ENCODE data around the gene ZNF202.
"Not testable (repeated sequence)": the region's sequence is repeated elsewhere in the genome, so short reads cannot be mapped to it uniquely, and the experiment has no call there.

ZNF202 gene

DNA sequence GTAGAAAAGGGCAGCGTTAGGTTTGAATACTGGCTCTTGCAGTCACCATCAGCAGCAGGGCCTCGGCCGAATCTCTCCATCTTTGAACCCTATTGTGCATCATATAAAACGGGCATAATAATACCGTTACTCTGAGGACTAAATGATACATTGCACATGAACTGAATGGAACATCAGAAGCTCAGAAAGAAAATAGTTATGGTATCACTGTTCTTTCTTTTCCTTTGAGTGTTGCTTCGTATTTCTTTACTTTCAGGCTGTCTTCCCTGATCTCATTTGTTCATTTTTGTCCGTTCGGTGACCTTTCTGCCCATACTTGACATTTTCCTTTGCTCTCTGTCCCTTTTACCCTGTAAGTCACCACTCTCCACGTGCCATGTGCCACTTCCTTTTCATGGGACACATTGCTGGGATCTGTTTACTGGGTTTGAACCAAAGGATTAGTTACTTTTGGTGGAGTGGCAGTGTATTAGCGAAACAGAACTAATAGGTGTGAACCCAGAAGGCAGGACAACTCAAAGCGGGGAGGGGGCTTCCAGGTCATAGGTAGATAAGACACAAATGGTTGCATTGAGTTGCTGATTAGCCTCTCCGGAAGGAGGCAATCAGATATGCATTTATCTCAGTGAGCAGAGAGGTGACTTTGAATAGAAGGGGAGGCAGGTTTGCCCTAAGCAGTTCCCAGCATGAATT, 717 bp upstream of the ZNF202 start:
- DNase-seq (ENCODE audit: low spot score) (no peak), FAIRE-seq (no peak)

- no peak for FAIRE-seq
Observed at GRCh38 chr11:123740787-123741158, 687 bp downstream of the ZNF202 start.

GRCh38 chr11:123738374-123738773, 3.1 kb downstream of the ZNF202 start:
- FAIRE-seq, result no peak
- no peak for DNase-seq (ENCODE audit: low spot score)

More at GRCh38 chr11:123740787-123741158, 687 bp downstream of the ZNF202 start:
- DNase-seq (ENCODE audit: low spot score), result no peak

- FAIRE-seq (no peak), DNase-seq (ENCODE audit: low spot score) (no peak)
Observed at GRCh38 chr11:123736769-123737168, 4.7 kb downstream of the ZNF202 start.

DNA sequence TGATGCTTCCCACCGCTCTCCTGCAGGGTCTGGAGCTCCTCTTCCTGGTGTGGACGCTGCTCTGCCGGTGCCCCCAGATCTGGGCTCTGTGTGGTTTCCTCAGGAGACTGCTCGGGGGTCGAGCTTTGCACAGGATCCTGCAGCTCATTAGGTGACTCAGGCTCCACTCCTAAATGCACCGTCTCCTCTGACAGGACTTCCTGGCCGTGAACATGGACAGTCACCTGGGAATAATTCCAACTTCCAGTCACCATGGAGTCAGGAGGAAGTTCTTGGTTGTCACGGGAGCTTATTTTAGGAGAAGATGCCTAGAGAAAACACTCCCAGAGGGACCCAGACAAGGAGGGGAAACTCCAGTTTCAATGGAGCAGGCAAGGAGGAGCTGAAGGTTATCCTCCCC, 11.9 kb downstream of the ZNF202 start:
- DNase-seq (ENCODE audit: low spot score) (no peak), FAIRE-seq (no peak)

- DNase-seq (ENCODE audit: low spot score) (no peak), FAIRE-seq (no peak)
Observed at GRCh38 chr11:123725995-123726655, 15.3 kb downstream of the ZNF202 start.

GRCh38 chr11:123719452-123719851, 22.0 kb downstream of the ZNF202 start:
- DNase-seq (ENCODE audit: low spot score), result no peak

GRCh38 chr11:123718469-123718868, 23.0 kb downstream of the ZNF202 start:
- no peak for FAIRE-seq
- no peak for DNase-seq (ENCODE audit: low spot score)

More at GRCh38 chr11:123719452-123719851, 22.0 kb downstream of the ZNF202 start:
- no peak for FAIRE-seq

GRCh38 chr11:123718063-123718462, 23.4 kb downstream of the ZNF202 start:
- no peak for DNase-seq (ENCODE audit: low spot score)
- FAIRE-seq, result no peak

DNA sequence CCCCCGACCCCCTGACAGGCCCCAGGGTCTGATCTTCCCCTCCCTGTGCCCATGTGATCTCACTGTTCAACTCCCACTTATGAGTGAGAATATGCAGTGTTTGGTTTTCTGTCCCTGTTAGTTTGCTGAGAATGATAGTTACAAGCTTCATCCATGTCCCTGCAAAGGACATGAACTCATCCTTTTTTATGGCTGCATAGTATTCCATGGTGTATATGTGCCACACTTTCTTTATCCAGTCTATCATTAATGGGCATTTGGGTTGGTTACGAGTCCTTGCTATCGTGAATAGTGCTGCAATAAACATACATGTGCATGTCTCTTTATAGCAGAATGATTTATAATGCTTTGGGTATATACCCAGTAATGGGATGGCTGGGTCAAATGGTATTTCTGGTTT, 28.8 kb downstream of the ZNF202 start:
- DNase-seq (ENCODE audit: low spot score); FAIRE-seq: not testable (repeated sequence)

GRCh38 chr11:123707606-123708205, 33.8 kb downstream of the ZNF202 start:
- DNase-seq (ENCODE audit: low spot score), result peak; percentile 18
- FAIRE-seq, result peak; percentile 32

GRCh38 chr11:123707206-123707605, 34.3 kb downstream of the ZNF202 start:
- FAIRE-seq, result no peak
- DNase-seq (ENCODE audit: low spot score), result no peak

GRCh38 chr11:123704341-123704740, 37.1 kb downstream of the ZNF202 start:
- DNase-seq (ENCODE audit: low spot score) (no peak), FAIRE-seq (no peak)

DNA sequence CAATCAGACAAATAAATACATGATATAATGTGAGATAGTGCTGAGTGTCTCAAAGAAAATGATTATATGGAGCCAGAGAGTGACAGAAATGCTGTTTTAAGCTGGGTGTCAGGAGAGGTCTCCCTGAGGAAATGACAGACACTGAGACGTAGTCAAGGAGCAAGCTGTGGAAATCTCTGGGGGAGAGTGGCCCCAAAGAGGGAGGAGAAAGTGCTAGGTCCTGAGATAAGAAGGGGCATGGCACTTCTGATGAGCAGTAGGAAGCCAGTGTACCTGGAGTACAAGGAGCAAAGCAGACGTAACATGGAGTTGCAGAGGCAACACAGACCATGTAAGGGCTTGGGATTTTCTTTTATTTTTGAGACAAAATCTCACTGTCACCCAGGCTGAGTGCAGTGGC, 38.8 kb downstream of the ZNF202 start:
- DNase-seq (ENCODE audit: low spot score) (no peak), FAIRE-seq (no peak)

DNA sequence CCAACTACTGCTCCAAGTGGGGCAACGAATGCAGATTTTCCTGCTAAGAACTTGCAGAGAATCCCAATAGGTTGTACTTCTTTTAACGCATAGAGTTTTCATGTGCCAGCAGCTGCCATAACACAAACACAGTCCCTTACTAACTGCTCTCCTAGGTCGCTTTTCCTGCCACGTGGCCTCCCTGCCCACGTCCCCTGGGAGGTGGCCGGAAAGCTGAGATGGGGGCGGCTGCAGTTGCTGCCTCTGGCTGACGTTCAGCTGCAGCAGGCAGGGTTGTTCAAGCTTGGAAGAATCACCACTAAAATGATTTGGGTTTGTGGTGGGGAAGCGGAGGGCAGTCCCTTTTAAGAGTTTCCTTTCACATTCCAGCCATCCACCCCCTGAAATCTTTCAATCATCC, 39.3 kb downstream of the ZNF202 start:
- FAIRE-seq, result no peak
- DNase-seq (ENCODE audit: low spot score), result no peak

GRCh38 chr11:123700772-123701171, 40.7 kb downstream of the ZNF202 start:
- no peak for FAIRE-seq
- no peak for DNase-seq (ENCODE audit: low spot score)

DNA sequence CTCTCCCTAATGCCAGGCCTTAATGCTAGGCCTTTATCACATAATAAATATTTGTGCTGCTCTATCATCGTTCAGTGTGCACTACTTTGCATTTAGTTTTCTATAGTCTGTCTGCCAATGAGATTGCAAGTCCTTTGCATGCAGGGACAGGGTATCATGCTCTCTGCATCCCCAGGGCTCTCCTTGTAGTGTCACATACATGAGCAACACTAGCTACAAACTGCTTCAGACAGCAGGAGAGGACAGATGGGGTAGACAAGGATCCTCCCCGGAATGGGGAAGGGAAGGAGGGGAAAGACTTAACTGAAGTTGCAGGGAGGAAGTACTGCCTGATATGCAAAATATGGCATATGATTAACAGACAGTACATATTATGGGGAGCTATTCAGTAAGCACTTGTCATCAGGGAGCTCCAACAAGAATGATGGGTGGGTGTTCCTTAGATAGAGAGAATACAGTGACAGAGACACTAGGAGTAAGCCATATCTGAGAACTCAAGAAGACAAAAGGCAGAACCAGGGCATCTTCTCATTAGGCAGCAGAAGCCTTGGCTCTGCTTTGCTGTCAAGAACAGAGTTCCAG, 42.8 kb downstream of the ZNF202 start:
- no peak for DNase-seq (ENCODE audit: low spot score)
- FAIRE-seq, result no peak

- FAIRE-seq, result no peak
- no peak for DNase-seq (ENCODE audit: low spot score)
Observed at GRCh38 chr11:123696183-123696582, 45.3 kb downstream of the ZNF202 start.

DNA sequence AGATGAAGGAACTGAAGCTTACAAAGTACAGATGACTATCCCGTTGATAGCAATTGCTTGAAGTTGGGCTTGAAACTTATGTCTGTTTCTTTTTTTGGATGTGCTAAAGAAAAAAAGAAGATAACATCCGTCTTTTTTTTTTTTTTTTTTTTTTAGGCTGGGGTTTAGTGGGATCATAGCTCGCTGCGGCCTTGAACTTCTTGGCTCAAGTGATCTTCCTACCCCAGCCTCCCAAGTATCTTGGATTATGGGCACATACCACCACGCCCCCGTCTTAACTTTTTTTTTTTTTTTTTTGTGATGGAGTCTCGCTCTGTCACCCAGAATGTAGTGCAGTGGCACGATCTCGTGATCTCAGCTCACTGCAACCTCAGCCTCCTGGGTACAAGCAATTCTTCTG, 46.2 kb downstream of the ZNF202 start:
- DNase-seq (ENCODE audit: low spot score) (no peak), FAIRE-seq (no peak)

DNA sequence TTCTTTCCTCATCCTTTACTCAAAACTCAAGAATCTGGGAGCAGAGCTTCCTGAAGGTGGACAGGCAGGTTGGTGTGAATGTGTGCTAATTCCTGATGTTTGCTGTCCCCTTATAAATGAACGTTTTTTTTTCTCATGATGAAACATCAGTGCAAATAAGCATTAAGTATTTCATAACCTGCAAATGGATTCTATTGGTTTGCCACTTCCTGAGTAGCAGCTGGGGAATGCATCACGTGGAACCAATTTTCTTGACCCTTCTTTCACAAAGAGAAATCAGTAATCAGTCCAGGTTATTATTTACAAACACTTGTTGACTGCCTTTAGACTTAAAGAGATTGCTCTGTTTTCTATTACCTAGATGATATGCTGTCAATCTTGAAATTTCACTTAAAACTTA, 46.9 kb downstream of the ZNF202 start:
- no peak for DNase-seq (ENCODE audit: low spot score)
- no peak for FAIRE-seq

DNA sequence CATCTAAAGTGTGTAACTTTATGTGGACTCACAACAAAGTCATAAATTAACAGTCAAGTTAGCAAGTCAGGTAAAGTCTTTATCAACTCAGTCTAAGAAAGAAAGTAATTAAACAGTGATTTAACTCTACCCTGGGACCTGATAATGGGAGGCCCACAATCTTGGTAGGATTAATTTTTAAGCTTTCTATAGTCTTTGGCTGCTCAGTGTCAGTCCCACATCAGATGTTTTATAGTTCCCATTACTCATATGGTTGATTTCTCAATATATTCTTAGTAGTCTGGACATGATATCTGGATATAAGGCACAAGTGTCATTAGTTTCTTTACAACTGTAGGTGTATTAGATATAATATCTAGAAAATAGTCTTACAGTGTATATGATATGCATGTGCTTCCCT, 48.5 kb downstream of the ZNF202 start:
- FAIRE-seq, result no peak
- DNase-seq (ENCODE audit: low spot score), result no peak

GRCh38 chr11:123690485-123690884, 51.0 kb downstream of the ZNF202 start:
- FAIRE-seq (no peak), DNase-seq (ENCODE audit: low spot score) (peak; percentile 12)

All from RCC 7860 (cell line).